ENCODE data around the gene HUS1. TPM values are rescaled to one million over a fixed set of nuclear protein-coding genes. Genes with fewer than 3 reads are reported as not detected.

HUS1 gene
- total and polyA plus RNA-seq, 2 of the 8 experiments (the other 6 are each of a cell fraction or from before 2014, with no cell fraction given) = 15.0 to 33.0 TPM

GRCh38 chr7:47924266-47924665 is 55.1 kb downstream of the HUS1 start:
- Histone ChIP-seq H3K4me3 (ENCODE audit: extremely low read depth in 1 of 4, insufficient read depth in 2 of 4, low read depth in 3 of 4, low read length in 4 of 4) (no peak overlapping the region), H2AFZ (ENCODE audit: low read length) (no peak overlapping the region), H4K8ac (ENCODE audit: extremely low read depth, insufficient read depth, low read length) (no peak overlapping the region), H4K5ac (ENCODE audit: insufficient read length, low read depth, low read length) (no peak overlapping the region), H3K14ac (ENCODE audit: insufficient read length) (no peak overlapping the region), H3K79me1 (ENCODE audit: low read depth, low read length) (no peaks in the 10 kb centered on the region), H2AK5ac (ENCODE audit: low read depth, low read length) (no peak overlapping the region), H3K27me3 (replicated peaks in 1 of 4; ENCODE audit: control insufficient read depth in 3 of 4, extremely low read depth in 1 of 4, insufficient read depth in 3 of 4, low read length in 3 of 4) (no peaks in the 10 kb centered on the region), H2BK12ac (ENCODE audit: low read depth, low read length) (no peak overlapping the region), H3K4me2 (ENCODE audit: insufficient read depth in 1 of 2, low read depth in 2 of 2, low read length in 2 of 2) (no peak overlapping the region), H3K79me2 (ENCODE audit: control insufficient read depth in 1 of 2, insufficient read depth in 2 of 2, low read length in 2 of 2) (no peaks in the 10 kb centered on the region), H3K23ac (ENCODE audit: insufficient read length) (no peak overlapping the region), H2BK20ac (ENCODE audit: low read length) (no peak overlapping the region), H3K9ac (replicated peaks in 1 of 4; ENCODE audit: extremely low read depth in 1 of 4, low read depth in 3 of 4, low read length in 3 of 4) (no peak overlapping the region), H3K27ac (ENCODE audit: low read depth, low read length) (no peak overlapping the region), H3K4ac (replicated peaks; ENCODE audit: insufficient read length, low read depth, low read length) (no peak overlapping the region), H2BK15ac (ENCODE audit: low read length) (no peak overlapping the region), H3K18ac (ENCODE audit: extremely low read depth, low read length) (no peak overlapping the region), H4K20me1 (replicated peaks in 1 of 2; ENCODE audit: control insufficient read depth in 1 of 2, insufficient read depth in 2 of 2, low read length in 2 of 2) (no peaks in the 10 kb centered on the region), H3K36me3 (ENCODE audit: control insufficient read depth in 2 of 4, insufficient read depth in 4 of 4, low read length in 3 of 4) (no peaks in the 10 kb centered on the region), H3K23me2 (ENCODE audit: low read depth, low read length) (no peaks in the 10 kb centered on the region), H3K56ac (replicated peaks; ENCODE audit: insufficient read length, low read depth, low read length) (no peak overlapping the region), H2BK120ac (replicated peaks; ENCODE audit: low read depth, low read length) (no peak overlapping the region), H3K4me1 (replicated peaks in 1 of 4; ENCODE audit: control insufficient read depth in 3 of 4, insufficient read depth in 4 of 4, low read length in 3 of 4) (no peaks in the 10 kb centered on the region), H3K9me3 (ENCODE audit: insufficient read depth in 2 of 2, low read depth in 1 of 2, low read length in 1 of 2) (peaks cover 0 to 13% of the 10 kb centered on the region in 2 experiments; a peak in 1 of 4 replicates), H4K91ac (replicated peaks; ENCODE audit: insufficient read length, low read length) (no peak overlapping the region), H2BK5ac (ENCODE audit: low read depth, low read length) (no peak overlapping the region)
- FAIRE-seq = no peak
- WGBS, 2 experiments (ENCODE audit: extremely low coverage in 1 of 2, insufficient coverage in 1 of 2, insufficient read length in 1 of 2, insufficient replicate concordance in 2 of 2, low coverage in 1 of 2, low lambda C conversion rate in 2 of 2, missing lambda C conversion rate in 1 of 2) = 78% methylated on average over 2 of the region's 2 CpGs; no CpG with 5 or more reads in 1 of the 2 experiments
- TF ChIP-seq NANOG (IDR thresholded peaks at IDR 0.05; ENCODE audit: insufficient read depth, low read depth, low read length, poor library complexity, severe bottlenecking) = no peak
- DNase-seq (ENCODE audit: low read depth in 1 of 2, low spot score in 2 of 2) = no peak
- POLR2A ChIA-PET (ENCODE audit: partially characterized antibody) = no interaction called here
- CTCF ChIA-PET (ENCODE audit: partially characterized antibody) = no interaction called here
